Measurements from ENCODE around the gene COL1A2.

COL1A2 gene

GRCh38 chr7:94478648-94479214 is 84.0 kb downstream of the COL1A2 start:
- DNase-seq (ENCODE audit: insufficient read length, low spot score), result no peak
- no peak for FAIRE-seq
- no peak for TF ChIP-seq POLR2A (IDR thresholded peaks at IDR 0.05; ENCODE audit: low read depth, low read length)
